IMR-90 (cell line): ENCODE results near the gene C16orf90. TPM values are rescaled to one million over a fixed set of nuclear protein-coding genes. Genes with fewer than 3 reads are reported as not detected.

Experiments used
- ATAC-seq: fragments of 200-7000 bp; cut with Tn5 transposase; 2 replicates; pipeline ENCODE4 v1.9.1; 2020; ENCODE audit warnings: low read depth, mild to moderate bottlenecking, moderate library complexity
- BruUV-seq: library from RNA; stranded (reverse); fragments of 400-500 nt; replicated peaks from 2 replicates; lab custom pipeline; 2021; lab: Mats Ljungman, UMichigan
- CTCF ChIA-PET: fragments of 300-600 bp; formaldehyde crosslinking; extraction: SDS; loops from one replicate; lab custom pipeline; 2021; ENCODE audit warnings: antibody characterized with exemption; lab: Yijun Ruan, JAX
- POLR2A ChIA-PET: fragments of 300-600 bp; sonication (Branson Sonifier 250); formaldehyde crosslinking; loops from one replicate; lab custom pipeline; 2022; ENCODE audit warnings: antibody characterized with exemption; ENCODE audit not compliant: unreplicated experiment; lab: Charles Lee
- DNase-seq: peaks from one replicate; pipeline ENCODE4 v3.0.0; 2013
- H2AFZ ChIP-seq: replicated peaks from 2 replicates; pipeline ENCODE3; 2013; ENCODE audit warnings: low read length, mild to moderate bottlenecking; ENCODE audit not compliant: poor library complexity
- H2AK5ac ChIP-seq: 2 replicates; pipeline ENCODE4 v1.6.1; 2013; ENCODE audit warnings: low read depth, low read length, inconsistent platforms
- H2AK9ac ChIP-seq: replicated peaks from 2 replicates; pipeline ENCODE3; 2013; ENCODE audit warnings: mild to moderate bottlenecking, low read depth, low read length, moderate library complexity; ENCODE audit not compliant: poor library complexity
- H2BK120ac ChIP-seq: 2 replicates; pipeline ENCODE4 v1.6.1; 2013; ENCODE audit warnings: low read depth, low read length, inconsistent platforms
- H2BK15ac ChIP-seq: 3 replicates; pipeline ENCODE4 v1.6.1; 2013; ENCODE audit warnings: low read depth, low read length, inconsistent platforms
- H2BK20ac ChIP-seq: 2 replicates; pipeline ENCODE4 v1.6.1; 2013; ENCODE audit warnings: low read depth, mild to moderate bottlenecking, inconsistent platforms, low read length, moderate library complexity
- H2BK5ac ChIP-seq: 2 replicates; pipeline ENCODE4 v1.6.1; 2013; ENCODE audit warnings: mild to moderate bottlenecking, low read depth, low read length, inconsistent platforms; ENCODE audit not compliant: poor library complexity, severe bottlenecking
- H3K14ac ChIP-seq: replicated peaks from 2 replicates; pipeline ENCODE4 v1.6.1; 2013; ENCODE audit warnings: low read depth, low read length, inconsistent platforms
- H3K18ac ChIP-seq: 2 replicates; pipeline ENCODE4 v1.6.1; 2013; ENCODE audit warnings: low read depth, low read length, control low read depth
- H3K23ac ChIP-seq: 2 replicates; pipeline ENCODE4 v1.6.1; 2013; ENCODE audit warnings: low read depth, low read length, inconsistent platforms
- H3K27ac ChIP-seq: 2 replicates; pipeline ENCODE4 v1.5.1; 2013; ENCODE audit warnings: mild to moderate bottlenecking, control low read depth, low read length; ENCODE audit not compliant: insufficient read depth
- H3K27me3 ChIP-seq: 2 replicates; pipeline ENCODE4 v1.6.1; 2013; ENCODE audit warnings: low read length; ENCODE audit not compliant: control insufficient read depth, insufficient read depth
- H3K36me3 ChIP-seq: 2 replicates; pipeline ENCODE4 v1.6.1; 2013; ENCODE audit warnings: low read length, mixed read lengths; ENCODE audit not compliant: control insufficient read depth, insufficient read depth
- H3K4ac ChIP-seq: 2 replicates; pipeline ENCODE4 v1.6.1; 2013; ENCODE audit warnings: low read depth, low read length, inconsistent platforms
- H3K4me1 ChIP-seq: 2 replicates; pipeline ENCODE4 v1.6.1; 2013; ENCODE audit warnings: low read length, mixed read lengths; ENCODE audit not compliant: control insufficient read depth, insufficient read depth
- H3K4me2 ChIP-seq: 2 replicates; pipeline ENCODE4 v1.6.1; 2013; ENCODE audit warnings: low read depth, mild to moderate bottlenecking, control low read depth, low read length, moderate library complexity
- H3K4me3 ChIP-seq: 2 replicates; pipeline ENCODE4 v1.5.1; 2013; ENCODE audit warnings: low read depth, mild to moderate bottlenecking, control low read depth, low read length, moderate library complexity; ENCODE audit not compliant: insufficient read depth
- H3K56ac ChIP-seq: 2 replicates; pipeline ENCODE4 v1.6.1; 2013; ENCODE audit warnings: low read length, inconsistent platforms; ENCODE audit not compliant: insufficient read depth; ENCODE audit errors: extremely low read depth
- H3K79me1 ChIP-seq, 2 experiments: 2 replicates each; pipeline ENCODE4 v1.6.1; 2013; ENCODE audit warnings: low read length in 2 of 2, inconsistent platforms in 1 of 2, low read depth in 1 of 2
- H3K9ac ChIP-seq: 2 replicates; pipeline ENCODE4 v1.6.1; 2013; ENCODE audit warnings: low read depth, low read length, control low read depth
- H3K9me1 ChIP-seq: 2 replicates; pipeline ENCODE4 v1.6.1; 2013; ENCODE audit warnings: low read length, inconsistent platforms; ENCODE audit not compliant: insufficient read depth
- H3K9me3 ChIP-seq: 2 replicates; pipeline ENCODE4 v1.6.1; 2013; ENCODE audit warnings: low read length; ENCODE audit not compliant: control insufficient read depth, insufficient read depth
- H4K20me1 ChIP-seq: 2 replicates; pipeline ENCODE4 v1.6.1; 2013; ENCODE audit warnings: low read length, inconsistent platforms; ENCODE audit not compliant: insufficient read depth
- H4K5ac ChIP-seq: 2 replicates; pipeline ENCODE4 v1.6.1; 2013; ENCODE audit warnings: mild to moderate bottlenecking, low read depth, low read length, control low read depth
- H4K8ac ChIP-seq, 2 experiments: 2 replicates each; pipeline ENCODE4 v1.6.1; 2013; ENCODE audit warnings: low read depth in 2 of 2, low read length in 2 of 2, control low read depth in 1 of 2, inconsistent platforms in 1 of 2
- H4K91ac ChIP-seq: 2 replicates; pipeline ENCODE4 v1.6.1; 2013; ENCODE audit warnings: low read depth, low read length, inconsistent platforms; ENCODE audit not compliant: insufficient read depth
- BHLHE40 ChIP-seq: fragments of 150-350 bp; IDR thresholded peaks from 2 replicates; pipeline ENCODE4 v1.6.1; 2016; ENCODE audit warnings: mild to moderate bottlenecking, low read depth, low read length
- CEBPB ChIP-seq: IDR thresholded peaks from 2 replicates; pipeline ENCODE4 v1.6.1; 2012; ENCODE audit warnings: low read depth, low read length, improper control_type of control experiment
- CHD1 ChIP-seq: IDR thresholded peaks from 2 replicates; pipeline ENCODE4 v1.6.1; 2012; ENCODE audit warnings: low read depth, low read length, improper control_type of control experiment
- FOS ChIP-seq: fragments of 150-350 bp; IDR thresholded peaks from 2 replicates; pipeline ENCODE4 v1.6.1; 2016; ENCODE audit warnings: low read depth, low read length
- MAFK ChIP-seq: IDR thresholded peaks from 2 replicates; pipeline ENCODE4 v1.6.1; 2012; ENCODE audit warnings: low read depth, low read length, improper control_type of control experiment
- MAZ ChIP-seq: IDR thresholded peaks from 2 replicates; pipeline ENCODE4 v1.6.1; 2012; ENCODE audit warnings: low read depth, mild to moderate bottlenecking, low read length, improper control_type of control experiment, moderate library complexity, borderline replicate concordance
- POLR2A ChIP-seq: IDR thresholded peaks from 2 replicates; pipeline ENCODE4 v1.6.1; 2012; ENCODE audit warnings: mild to moderate bottlenecking, low read depth, low read length
- RCOR1 ChIP-seq: IDR thresholded peaks from 2 replicates; pipeline ENCODE4 v1.6.1; 2012; ENCODE audit warnings: mild to moderate bottlenecking, low read length, improper control_type of control experiment; ENCODE audit not compliant: insufficient replicate concordance
- RFX5 ChIP-seq: IDR thresholded peaks from 2 replicates; pipeline ENCODE4 v1.8.0; 2012; ENCODE audit warnings: low read depth, mild to moderate bottlenecking, low read length, moderate library complexity
- SMC3 ChIP-seq: fragments of 150-350 bp; IDR thresholded peaks from 2 replicates; pipeline ENCODE4 v1.6.1; 2016; ENCODE audit warnings: low read depth, mild to moderate bottlenecking, antibody characterized with exemption, low read length, moderate library complexity
- WGBS, 2 experiments: methylation state at CpG; one replicate each; pipeline versions ENCODE4 v1.1.5 to v1.1.7; 2013; ENCODE audit warnings: missing lambda C conversion rate in 2 of 2; ENCODE audit not compliant: insufficient read length in 1 of 2; ENCODE audit errors: extremely low coverage in 2 of 2; 5-methylcytosine and 5-hydroxymethylcytosine counted together
- dilution Hi-C: fragments of 300-500 bp; cut with HindIII; formaldehyde crosslinking; loops from one replicate; pipeline ENCODE4 v1.14.3; 2018; ENCODE audit warnings: low sequenced_read_pairs; ENCODE audit not compliant: unreplicated experiment
- in situ Hi-C: fragments of 300-500 bp; cut with MboI; formaldehyde crosslinking; loops from 3 replicates; pipeline ENCODE4 v1.14.3; 2019; ENCODE audit warnings: low sequenced_read_pairs, inconsistent platforms, mixed read lengths
- intact Hi-C: fragments of 100-400 bp; cut with micrococcal nuclease; formaldehyde crosslinking; loops from 2 replicates; pipeline ENCODE4 v1.10.0; 2022
- polyA plus RNA-seq, 3 experiments: library from polyadenylated mRNA; depleted of rRNA; stranded (reverse); fragments of >200 nt; gene quantifications; 2 replicates each; pipeline ENCODE4 v1.2.3, GENCODE V29; 2012; ENCODE audit warnings: low replicate concordance in 1 of 3
- total RNA-seq: library from RNA; depleted of rRNA; stranded (reverse); fragments of >200 nt; gene quantifications from 2 replicates; pipeline ENCODE4 v1.2.3, GENCODE V29; 2012
- TF ChIP-seq, protein P1 (sequence below): fragments of 150-350 bp; IDR thresholded peaks from 2 replicates; pipeline ENCODE4 v1.6.1; 2017; ENCODE audit warnings: mild to moderate bottlenecking, antibody characterized with exemption, low read length, low read depth
- TF ChIP-seq, protein P2 (sequence below): conservative IDR thresholded peaks from 2 replicates; pipeline ENCODE4 v1.5.1; 2012; ENCODE audit warnings: mild to moderate bottlenecking, low read depth, low read length, improper control_type of control experiment

The C16orf90 gene
- total and polyA plus RNA-seq, 2 of the 4 experiments (the other 2 are of a cell fraction): not detected

DNA sequence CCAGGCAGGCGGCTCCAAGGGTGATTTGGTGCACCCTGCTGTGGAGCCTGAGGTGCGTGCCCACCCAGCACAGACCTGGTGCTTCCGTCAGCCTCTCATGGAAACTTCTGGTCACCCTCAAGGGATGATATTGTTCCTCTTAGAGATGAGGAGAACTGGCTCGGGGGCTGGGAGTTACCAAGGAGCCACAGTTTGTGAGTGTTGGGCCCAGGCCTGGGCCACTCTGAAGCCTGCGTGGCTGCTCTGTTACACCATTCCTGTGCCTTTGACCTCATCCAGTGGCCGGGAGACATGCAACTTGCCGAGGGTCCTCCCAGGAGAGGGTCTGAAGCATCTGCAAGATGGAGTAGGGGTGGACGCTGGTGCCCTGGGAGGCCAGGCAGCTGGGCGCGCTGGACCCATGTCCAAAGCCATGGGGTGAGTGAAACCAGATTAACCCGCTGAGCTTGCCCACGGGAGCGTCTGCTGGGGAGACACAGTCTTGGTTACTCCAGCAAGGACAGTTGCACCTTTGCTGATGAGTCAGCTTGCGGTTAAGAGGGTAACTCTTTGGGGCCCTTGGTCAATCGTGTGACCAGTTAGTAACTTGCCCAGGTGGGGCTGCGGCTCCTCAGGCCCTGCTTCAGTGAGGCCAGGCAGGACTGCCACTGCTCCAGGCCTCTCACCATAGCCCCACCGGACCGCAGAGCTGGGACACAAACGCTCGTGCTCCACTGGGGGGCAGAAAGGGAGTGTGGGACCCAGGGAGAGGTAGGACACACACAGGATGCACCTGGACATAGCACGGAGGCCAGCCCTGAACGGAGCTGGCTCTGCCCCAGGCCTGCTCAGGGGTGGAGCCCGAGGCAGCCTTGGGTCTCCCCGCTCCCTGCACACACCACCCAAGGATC, 7.5 kb downstream of the C16orf90 start (continued):
- no peak for TF ChIP-seq FOS

DNA sequence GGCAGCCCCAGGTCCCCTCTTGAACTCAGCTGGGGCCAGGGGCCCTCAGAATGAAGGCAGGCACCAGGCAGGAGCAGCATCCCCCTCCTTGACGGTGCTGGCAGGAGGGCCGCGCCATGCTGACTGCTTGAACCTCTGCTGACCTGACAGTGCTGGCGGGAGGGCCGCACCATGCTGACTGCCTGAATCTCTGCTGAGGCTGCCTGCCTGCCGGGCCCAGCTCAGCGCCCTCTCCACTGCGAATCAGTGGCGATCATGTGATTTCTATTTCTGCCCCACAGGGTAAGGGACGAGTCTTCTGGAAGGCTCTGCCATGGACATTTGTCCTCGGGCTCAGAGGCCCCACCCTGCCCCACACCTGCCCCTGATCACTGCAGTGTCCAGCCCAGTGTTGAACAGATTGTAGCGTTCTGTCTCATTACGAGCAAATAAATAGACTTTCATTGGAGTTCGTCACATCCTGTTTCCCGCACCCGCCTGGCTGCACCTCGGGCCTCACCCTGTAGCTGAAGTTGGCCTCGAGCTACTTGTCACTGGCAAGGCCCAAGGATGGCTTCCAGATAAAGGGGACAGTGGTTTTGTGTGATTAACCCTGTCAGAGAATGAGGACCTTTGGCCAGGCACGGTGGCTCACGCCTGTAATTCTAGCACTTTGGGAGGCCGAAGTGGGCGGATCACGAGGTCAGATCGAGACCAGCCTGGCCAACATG, 8.6 kb downstream of the C16orf90 start:
- H3K18ac ChIP-seq: no peak overlapping the region
- no TSS peak for BruUV-seq
- dilution Hi-C loops: no loop called here
- TF ChIP-seq, protein P1, sequence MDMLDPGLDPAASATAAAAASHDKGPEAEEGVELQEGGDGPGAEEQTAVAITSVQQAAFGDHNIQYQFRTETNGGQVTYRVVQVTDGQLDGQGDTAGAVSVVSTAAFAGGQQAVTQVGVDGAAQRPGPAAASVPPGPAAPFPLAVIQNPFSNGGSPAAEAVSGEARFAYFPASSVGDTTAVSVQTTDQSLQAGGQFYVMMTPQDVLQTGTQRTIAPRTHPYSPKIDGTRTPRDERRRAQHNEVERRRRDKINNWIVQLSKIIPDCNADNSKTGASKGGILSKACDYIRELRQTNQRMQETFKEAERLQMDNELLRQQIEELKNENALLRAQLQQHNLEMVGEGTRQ: no peak
- TF ChIP-seq POLR2A: no peak
- TF ChIP-seq FOS: no peak
- TF ChIP-seq BHLHE40: no peak
- no peak for TF ChIP-seq CEBPB
- no peak for TF ChIP-seq SMC3
- TF ChIP-seq, protein P2, sequence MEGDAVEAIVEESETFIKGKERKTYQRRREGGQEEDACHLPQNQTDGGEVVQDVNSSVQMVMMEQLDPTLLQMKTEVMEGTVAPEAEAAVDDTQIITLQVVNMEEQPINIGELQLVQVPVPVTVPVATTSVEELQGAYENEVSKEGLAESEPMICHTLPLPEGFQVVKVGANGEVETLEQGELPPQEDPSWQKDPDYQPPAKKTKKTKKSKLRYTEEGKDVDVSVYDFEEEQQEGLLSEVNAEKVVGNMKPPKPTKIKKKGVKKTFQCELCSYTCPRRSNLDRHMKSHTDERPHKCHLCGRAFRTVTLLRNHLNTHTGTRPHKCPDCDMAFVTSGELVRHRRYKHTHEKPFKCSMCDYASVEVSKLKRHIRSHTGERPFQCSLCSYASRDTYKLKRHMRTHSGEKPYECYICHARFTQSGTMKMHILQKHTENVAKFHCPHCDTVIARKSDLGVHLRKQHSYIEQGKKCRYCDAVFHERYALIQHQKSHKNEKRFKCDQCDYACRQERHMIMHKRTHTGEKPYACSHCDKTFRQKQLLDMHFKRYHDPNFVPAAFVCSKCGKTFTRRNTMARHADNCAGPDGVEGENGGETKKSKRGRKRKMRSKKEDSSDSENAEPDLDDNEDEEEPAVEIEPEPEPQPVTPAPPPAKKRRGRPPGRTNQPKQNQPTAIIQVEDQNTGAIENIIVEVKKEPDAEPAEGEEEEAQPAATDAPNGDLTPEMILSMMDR: no peak
- TF ChIP-seq CHD1: no peak
- TF ChIP-seq RCOR1: no peak
- no peak for TF ChIP-seq RFX5
- no peak for TF ChIP-seq MAFK
- no peak for TF ChIP-seq MAZ

More for the DNA sequence above, 8.6 kb downstream of the C16orf90 start:
- H4K8ac ChIP-seq: no peak overlapping the region
- ChIA-PET CTCF (no interaction called here), POLR2A (no interaction called here)
- H3K27ac ChIP-seq: no peak overlapping the region
- H3K9me1 ChIP-seq: peaks cover 2% of the 10 kb centered on the region; the same call in 1 of the 2 replicates
- H2BK5ac ChIP-seq: no peak overlapping the region
- no peak overlapping the region for H3K23ac ChIP-seq
- no peak overlapping the region for H3K4me3 ChIP-seq
- in situ Hi-C loops: no loop called here
- no peaks in the 10 kb centered on the region for H3K9me3 ChIP-seq
- H3K36me3 ChIP-seq: peaks cover 55% of the 10 kb centered on the region
- no peaks in the 10 kb centered on the region for H3K27me3 ChIP-seq
- no peak overlapping the region for H2BK15ac ChIP-seq
- ATAC-seq (no peak), DNase-seq (no peak)
- no peak overlapping the region for H3K56ac ChIP-seq
- H3K4me1 ChIP-seq: no peaks in the 10 kb centered on the region
- peaks cover 2% of the 10 kb centered on the region; the same call in 1 of the 2 replicates for H4K20me1 ChIP-seq
- peaks cover 3 to 25% of the 10 kb centered on the region in 2 experiments; a peak in 3 of 4 replicates for H3K79me1 ChIP-seq
- intact Hi-C loops: no loop called here
- 95% methylated on average over 11 of the region's 24 CpGs; no CpG with 5 or more reads in 1 of the 2 experiments for WGBS, 2 experiments
- no peak overlapping the region for H3K9ac ChIP-seq
- no peak overlapping the region for H2AK9ac ChIP-seq
- no peak overlapping the region for H2AK5ac ChIP-seq
- no peak overlapping the region for H2BK20ac ChIP-seq
- no peak overlapping the region for H3K4ac ChIP-seq
- H2BK120ac ChIP-seq: no peak overlapping the region
- no peak overlapping the region for H3K14ac ChIP-seq
- no peak overlapping the region for H4K5ac ChIP-seq
- no peak overlapping the region for H3K4me2 ChIP-seq
- no peak overlapping the region for H4K91ac ChIP-seq
- no peak overlapping the region for H2AFZ ChIP-seq
